Neutrophil (primary cell): ENCODE data around the gene RAX.

ENCODE experiments used
- H3K27ac ChIP-seq: fragments of 200-600 bp; sonication (generic); 2 replicates; pipeline ENCODE4 v1.5.1; 2016; ENCODE audit warnings: mild to moderate bottlenecking, moderate library complexity
- H3K27me3 ChIP-seq: fragments of 200-600 bp; sonication (generic); 2 replicates; pipeline ENCODE4 v1.6.0; 2016; ENCODE audit warnings: mild to moderate bottlenecking
- H3K36me3 ChIP-seq: fragments of 200-600 bp; sonication (generic); 2 replicates; pipeline ENCODE4 v1.5.1; 2017
- H3K4me1 ChIP-seq, 2 experiments: fragments of 200-600 bp in 1 of 2; sonication (generic) in 1 of 2; 1 replicate in 1 of 2; 2 replicates in 1 of 2; pipeline versions ENCODE4 v1.5.1 to v1.6.1; 2013 to 2016; ENCODE audit warnings: low read depth in 1 of 2, low read length in 1 of 2, mild to moderate bottlenecking in 1 of 2, moderate library complexity in 1 of 2; ENCODE audit not compliant: control insufficient read depth in 1 of 2, insufficient read depth in 1 of 2
- H3K4me3 ChIP-seq, 2 experiments: fragments of 200-600 bp in 1 of 2; sonication (generic) in 1 of 2; 1 replicate in 1 of 2; 2 replicates in 1 of 2; pipeline ENCODE4 v1.5.1; 2013 to 2016; ENCODE audit warnings: low read depth in 1 of 2, low read length in 1 of 2, mild to moderate bottlenecking in 1 of 2, moderate library complexity in 1 of 2
- H3K9me3 ChIP-seq: fragments of 200-600 bp; sonication (generic); 2 replicates; pipeline ENCODE4 v1.5.1; 2016
- CTCF ChIP-seq: fragments of 200-600 bp; sonication (generic); IDR thresholded peaks from 2 replicates; pipeline ENCODE4 v1.5.1; 2016; ENCODE audit warnings: antibody characterized with exemption

The RAX gene

GRCh38 chr18:59300676-59301285, 27.5 kb upstream of the RAX start:
- peaks cover 25% of the 10 kb centered on the region for H3K27me3 ChIP-seq
- no peaks in the 10 kb centered on the region for H3K36me3 ChIP-seq
- no peaks in the 10 kb centered on the region for H3K4me1 ChIP-seq
- no peak overlapping the region for H3K4me3 ChIP-seq
- H3K27ac ChIP-seq = no peak overlapping the region
- no peaks in the 10 kb centered on the region for H3K9me3 ChIP-seq
- no peak for TF ChIP-seq CTCF

- peaks cover 30% of the 10 kb centered on the region for H3K27me3 ChIP-seq
- H3K27ac ChIP-seq = no peak overlapping the region
- H3K36me3 ChIP-seq = no peaks in the 10 kb centered on the region
- H3K4me3 ChIP-seq = no peak overlapping the region
- no peaks in the 10 kb centered on the region for H3K9me3 ChIP-seq
- H3K4me1 ChIP-seq = no peaks in the 10 kb centered on the region
- no peak for TF ChIP-seq CTCF
Observed at GRCh38 chr18:59298871-59299270, 25.6 kb upstream of the RAX start.

- TF ChIP-seq CTCF = no peak
- Histone ChIP-seq H3K36me3 (no peaks in the 10 kb centered on the region), H3K27me3 (peaks cover 53% of the 10 kb centered on the region), H3K4me3 (no peak overlapping the region), H3K27ac (no peak overlapping the region), H3K9me3 (no peaks in the 10 kb centered on the region), H3K4me1 (no peaks in the 10 kb centered on the region)
Observed at GRCh38 chr18:59293317-59293716, 20.1 kb upstream of the RAX start.

- Histone ChIP-seq H3K9me3 (no peaks in the 10 kb centered on the region), H3K4me1 (no peaks in the 10 kb centered on the region), H3K27me3 (peaks cover 69% of the 10 kb centered on the region), H3K27ac (no peak overlapping the region), H3K4me3 (no peak overlapping the region), H3K36me3 (no peaks in the 10 kb centered on the region)
- no peak for TF ChIP-seq CTCF
Observed at GRCh38 chr18:59286341-59286740, 13.1 kb upstream of the RAX start.

- no peaks in the 10 kb centered on the region for H3K9me3 ChIP-seq
- no peaks in the 10 kb centered on the region for H3K4me1 ChIP-seq
- no peaks in the 10 kb centered on the region for H3K36me3 ChIP-seq
- no peak overlapping the region for H3K27ac ChIP-seq
- TF ChIP-seq CTCF = no peak
- peaks cover 95% of the 10 kb centered on the region for H3K27me3 ChIP-seq
- no peak overlapping the region for H3K4me3 ChIP-seq
Observed at GRCh38 chr18:59282341-59282740, 9.1 kb upstream of the RAX start.

GRCh38 chr18:59279722-59280121, 6.5 kb upstream of the RAX start:
- no peaks in the 10 kb centered on the region for H3K9me3 ChIP-seq
- H3K4me1 ChIP-seq = no peaks in the 10 kb centered on the region
- H3K36me3 ChIP-seq = no peaks in the 10 kb centered on the region
- H3K4me3 ChIP-seq = no peak overlapping the region
- H3K27me3 ChIP-seq = peaks cover 96% of the 10 kb centered on the region
- TF ChIP-seq CTCF = no peak
- no peak overlapping the region for H3K27ac ChIP-seq
